NCI-H524 (cell line): ENCODE measurements around the gene UQCC2.

Experiments used
- DNase-seq, 2 experiments: peaks; one replicate each; lab custom pipeline; 2025; lab: John Stamatoyannopoulos, UW

The UQCC2 gene

GRCh38 chr6:33725891-33726673 is 14.6 kb upstream of the UQCC2 start:
- peak in 1 of 2 experiments; percentile 24 for DNase-seq

GRCh38 chr6:33725222-33725621 is 13.7 kb upstream of the UQCC2 start:
- DNase-seq: no peak

- peak in 1 of 2 experiments; percentile 35 for DNase-seq
These were observed 12.9 kb upstream of the UQCC2 start for GRCh38 chr6:33724102-33725023.

DNA sequence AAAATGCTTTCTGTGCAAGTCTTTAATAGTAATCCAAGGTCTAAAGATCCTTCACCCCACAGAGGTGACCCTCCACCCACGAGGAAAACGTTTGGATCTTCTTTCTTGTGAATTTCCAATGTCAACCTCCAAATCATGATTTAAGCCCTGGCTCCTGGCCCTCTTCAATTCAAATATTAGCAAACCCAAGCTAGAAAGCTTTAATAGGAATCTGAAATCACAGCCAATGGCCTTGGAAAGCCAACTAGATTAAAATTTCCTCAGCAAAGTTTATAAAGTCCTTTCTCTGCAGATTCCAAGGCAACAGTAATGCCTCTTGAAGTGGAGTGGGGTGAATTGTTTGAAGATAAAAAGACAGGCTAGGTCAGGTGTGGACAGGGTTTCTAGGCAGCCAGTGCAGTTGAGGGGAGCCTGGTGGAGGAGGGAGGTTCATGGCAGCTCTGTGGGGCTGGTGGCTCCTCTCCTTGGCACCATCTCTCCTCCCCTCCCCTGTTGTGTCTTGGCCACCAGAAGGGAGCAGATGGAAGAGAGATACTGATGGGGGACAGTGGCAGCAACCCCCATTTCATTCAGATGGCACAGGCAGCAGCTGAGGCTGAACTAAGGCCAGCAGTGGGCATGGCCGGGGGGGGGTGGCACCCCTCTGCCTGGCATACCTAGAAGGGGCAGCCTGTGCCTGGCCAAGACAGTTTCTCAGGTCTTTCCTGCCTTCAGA is 12.0 kb upstream of the UQCC2 start:
- no peak for DNase-seq

DNA sequence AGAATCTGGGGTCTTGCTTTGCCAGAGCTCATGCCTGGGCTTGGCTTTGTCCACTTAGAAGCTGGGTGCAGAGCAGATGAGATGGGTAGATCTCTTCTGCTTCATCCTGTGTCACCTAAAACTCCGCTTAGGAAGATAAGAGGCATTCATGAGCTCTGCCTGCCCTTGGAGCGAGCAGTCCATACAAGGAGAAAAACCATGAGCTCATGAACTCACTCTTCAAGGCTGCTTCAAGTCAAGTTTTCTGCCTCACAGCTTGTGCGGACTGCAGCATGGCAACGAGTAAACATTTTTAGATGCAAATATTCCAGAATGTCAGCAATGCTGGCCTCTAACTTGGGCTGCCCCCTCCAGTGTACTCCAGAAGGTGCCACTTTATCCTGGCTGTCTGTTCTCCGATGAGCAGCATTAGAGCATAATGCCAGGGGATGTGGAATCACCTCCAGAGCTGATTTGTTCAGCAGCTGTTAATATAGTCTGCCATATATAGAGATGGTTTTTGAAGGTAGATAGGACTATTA is 10.7 kb upstream of the UQCC2 start:
- no peak for DNase-seq

GRCh38 chr6:33721508-33721907 is 10.0 kb upstream of the UQCC2 start:
- DNase-seq: no peak

DNA sequence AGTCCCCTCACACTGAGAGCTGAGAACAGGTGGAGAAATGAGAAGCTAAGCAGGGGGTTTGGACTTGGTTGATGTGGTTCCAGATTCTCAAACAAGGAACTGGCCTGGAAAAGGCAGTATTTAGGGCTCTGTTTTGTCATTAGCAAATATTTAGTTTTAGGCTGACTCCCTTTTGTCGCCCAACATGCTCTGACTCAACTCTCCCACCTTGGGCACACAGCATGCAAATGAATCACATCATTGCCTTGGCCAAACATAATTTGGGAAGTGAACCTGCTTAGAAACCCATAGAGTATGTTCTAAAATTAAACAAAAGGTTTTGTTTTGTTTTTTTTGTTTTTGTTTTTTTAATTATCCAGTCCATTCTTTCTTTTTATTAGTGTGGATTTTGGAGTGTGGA is 9.5 kb upstream of the UQCC2 start:
- no peak for DNase-seq

DNA sequence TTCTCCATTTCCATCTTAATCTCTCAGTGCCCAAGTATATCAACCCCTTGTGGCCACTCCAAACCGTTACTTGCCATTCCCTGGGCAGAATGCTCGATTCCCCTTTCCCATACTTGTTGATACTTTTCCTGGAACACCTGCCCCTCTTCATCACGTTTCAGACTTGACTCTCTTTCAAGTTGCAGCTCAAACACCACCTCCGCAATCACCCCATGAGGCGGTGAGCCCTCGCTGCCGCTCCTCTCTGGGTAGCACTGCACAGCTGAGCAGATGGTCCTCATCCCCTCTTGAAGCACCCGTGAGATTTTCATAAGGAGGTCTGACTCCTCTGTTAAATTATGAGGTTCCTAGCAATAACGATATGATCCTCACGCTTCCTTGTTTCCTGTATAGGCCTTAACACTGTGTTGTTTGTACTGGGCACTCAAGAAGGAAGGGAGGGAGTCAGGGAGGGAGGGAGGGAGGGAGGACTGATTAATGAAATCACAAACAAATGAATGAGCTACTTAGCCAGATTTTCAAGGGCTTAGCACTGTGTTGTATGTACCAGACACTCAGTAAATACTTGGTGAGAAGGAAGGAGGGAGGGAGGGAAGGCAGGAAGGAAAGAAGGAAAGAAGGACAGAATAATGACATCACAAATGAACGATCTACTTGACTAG is 8.0 kb upstream of the UQCC2 start:
- DNase-seq: peak; percentile 97 to 99

DNA sequence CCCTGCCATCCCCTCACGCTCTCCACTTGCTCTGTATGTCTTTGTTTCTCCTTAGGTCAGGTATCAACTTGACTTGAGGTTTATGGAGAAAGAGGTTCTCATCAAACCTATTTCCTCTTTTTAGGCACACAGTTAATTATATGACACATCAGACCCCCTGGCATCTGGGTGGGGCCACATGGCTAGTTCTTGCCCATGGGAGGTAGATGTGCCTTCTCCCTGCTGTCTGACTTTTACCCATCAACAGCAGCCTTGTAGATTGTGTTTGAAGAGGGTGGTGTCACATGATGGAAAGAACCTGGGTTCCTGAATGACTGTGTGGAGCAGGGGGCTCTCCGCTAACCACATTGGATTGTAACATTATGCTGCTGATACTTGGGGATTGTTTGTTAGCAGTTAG is 7.2 kb upstream of the UQCC2 start:
- DNase-seq: no peak

GRCh38 chr6:33717934-33718455 is 6.5 kb upstream of the UQCC2 start:
- DNase-seq: no peak

DNA sequence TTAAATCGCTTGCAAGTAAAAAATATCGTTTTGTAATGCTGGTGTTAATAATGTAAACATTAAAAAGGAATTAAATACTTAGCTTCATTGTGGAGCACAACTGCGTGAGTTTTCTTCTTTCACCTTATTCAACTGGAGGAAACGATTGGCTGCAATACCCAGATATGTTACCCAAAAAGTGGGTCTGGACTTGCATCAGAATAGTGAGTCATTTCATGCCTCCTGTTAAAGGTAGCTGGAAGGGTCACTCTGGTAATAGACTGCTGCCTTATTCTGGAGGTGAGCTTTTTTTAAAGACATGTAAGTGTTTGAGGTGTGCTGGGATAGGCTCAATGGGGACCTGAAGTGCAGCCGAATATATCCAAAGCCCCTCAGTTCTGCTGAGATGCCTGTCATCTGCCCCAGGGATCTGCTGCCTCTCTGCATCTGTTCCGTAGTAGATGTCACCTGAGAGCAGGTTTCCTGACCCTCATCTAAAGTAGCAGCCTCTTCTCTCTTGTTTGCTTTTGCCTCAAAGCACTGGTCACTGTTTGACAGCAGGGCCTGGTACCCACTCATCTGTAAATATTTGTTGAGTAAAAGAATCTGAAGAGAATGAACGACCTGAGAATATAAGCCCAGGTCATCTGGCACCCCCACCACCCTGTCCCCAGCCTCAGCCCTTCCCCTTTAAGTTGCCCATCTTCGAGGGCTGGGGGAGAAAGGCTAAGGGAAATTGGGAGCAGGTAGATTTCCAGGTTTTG is 5.6 kb upstream of the UQCC2 start:
- peak in 1 of 2 experiments; percentile 19 for DNase-seq

DNA sequence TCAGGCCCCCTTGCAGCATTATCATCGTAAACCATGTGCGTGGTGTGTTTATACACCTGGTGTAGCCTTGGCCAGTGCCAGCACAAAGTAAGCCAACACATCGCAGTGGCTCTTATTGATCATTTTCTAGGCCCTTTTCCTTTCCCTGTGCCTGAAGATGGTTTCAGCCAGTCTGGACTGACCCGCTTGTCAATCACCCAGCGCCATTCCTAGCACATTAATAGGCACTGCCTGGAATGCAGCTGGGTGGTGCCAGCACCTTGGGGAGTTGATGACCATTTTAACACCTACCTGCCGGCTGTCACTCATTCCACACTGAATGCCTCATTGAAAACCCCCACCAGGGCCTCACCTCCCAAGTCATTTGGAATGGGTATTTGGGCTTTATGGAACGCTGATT is 4.9 kb upstream of the UQCC2 start:
- no peak for DNase-seq

- DNase-seq: peak in 1 of 2 experiments; percentile 68
These were observed 3.0 kb upstream of the UQCC2 start for GRCh38 chr6:33714385-33715040.

DNA sequence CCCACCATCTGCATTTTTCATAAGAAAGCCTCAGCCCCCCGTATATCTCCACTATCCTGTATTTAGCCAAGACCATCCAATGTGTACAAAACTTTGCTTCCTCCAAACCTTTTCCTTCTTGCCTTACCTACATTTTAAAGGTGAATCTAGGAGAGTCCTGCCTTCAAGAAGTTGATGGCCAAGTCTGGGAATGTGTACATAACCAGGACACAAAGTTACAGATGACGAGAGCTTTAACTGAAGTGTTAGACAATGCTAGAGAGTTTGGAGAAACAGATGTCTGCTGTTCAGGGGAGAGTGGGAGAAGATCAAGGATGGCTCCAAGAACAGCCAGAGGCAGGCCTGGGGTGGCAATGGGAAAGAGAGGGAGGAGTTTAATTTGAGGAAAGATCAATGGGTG is 2.3 kb upstream of the UQCC2 start:
- DNase-seq: no peak

DNA sequence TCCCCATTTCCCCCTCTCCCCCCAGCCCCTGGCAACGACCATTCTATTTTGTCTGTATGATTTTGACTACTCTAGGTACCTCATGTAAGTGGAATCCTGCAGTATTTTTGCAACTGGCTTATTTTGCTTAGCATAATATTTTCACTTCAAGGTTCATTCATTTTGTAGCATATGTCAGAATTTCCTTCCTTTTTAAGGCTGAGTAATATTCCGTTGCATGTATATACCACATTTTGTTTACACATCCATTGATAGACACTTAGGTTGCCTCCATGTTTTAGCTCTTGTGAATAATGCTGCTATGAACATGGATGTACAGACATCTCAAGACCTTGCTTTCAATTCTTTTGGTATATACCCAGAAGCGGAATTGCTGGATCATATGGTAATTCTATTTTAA is 1.4 kb upstream of the UQCC2 start:
- no peak for DNase-seq

DNA sequence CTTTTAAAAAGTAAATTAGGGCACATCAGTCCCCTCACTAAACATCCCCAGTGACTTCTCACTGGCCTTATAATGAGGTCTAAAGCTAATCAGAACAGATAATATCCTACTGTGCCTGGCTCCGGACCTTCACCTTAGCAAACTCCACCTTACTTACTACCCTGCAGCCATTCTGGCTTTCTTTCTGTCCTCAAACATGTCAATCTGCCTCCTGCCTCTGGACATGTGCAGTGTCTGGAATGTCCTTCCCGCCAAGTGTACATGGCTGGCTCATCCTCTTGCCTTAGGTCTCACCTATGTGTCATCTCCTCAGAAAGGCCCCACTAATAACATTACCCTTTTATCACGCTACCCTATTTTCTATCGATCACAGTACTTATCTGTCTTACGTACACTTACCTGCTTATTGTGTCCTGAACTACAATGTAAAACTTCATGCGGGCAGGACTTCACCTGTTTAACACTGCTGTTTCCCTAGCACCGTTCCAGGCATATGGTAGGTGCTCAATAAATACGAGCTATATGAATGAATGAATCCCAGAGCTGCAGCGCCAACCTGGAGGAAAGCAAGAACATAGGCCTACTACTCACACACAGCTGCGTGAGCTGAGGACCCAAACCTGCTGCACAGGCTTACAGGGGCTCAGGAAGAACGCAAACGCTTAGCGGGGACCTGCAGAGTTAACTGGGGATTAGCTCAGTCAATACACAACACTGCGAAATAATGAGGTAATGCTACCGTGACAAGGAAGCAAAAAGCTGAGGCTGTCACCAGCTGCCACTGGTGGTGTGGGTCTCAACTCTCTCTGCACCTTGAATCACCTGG is 991 bp downstream of the UQCC2 start:
- DNase-seq: peak; percentile 61 to 74

DNA sequence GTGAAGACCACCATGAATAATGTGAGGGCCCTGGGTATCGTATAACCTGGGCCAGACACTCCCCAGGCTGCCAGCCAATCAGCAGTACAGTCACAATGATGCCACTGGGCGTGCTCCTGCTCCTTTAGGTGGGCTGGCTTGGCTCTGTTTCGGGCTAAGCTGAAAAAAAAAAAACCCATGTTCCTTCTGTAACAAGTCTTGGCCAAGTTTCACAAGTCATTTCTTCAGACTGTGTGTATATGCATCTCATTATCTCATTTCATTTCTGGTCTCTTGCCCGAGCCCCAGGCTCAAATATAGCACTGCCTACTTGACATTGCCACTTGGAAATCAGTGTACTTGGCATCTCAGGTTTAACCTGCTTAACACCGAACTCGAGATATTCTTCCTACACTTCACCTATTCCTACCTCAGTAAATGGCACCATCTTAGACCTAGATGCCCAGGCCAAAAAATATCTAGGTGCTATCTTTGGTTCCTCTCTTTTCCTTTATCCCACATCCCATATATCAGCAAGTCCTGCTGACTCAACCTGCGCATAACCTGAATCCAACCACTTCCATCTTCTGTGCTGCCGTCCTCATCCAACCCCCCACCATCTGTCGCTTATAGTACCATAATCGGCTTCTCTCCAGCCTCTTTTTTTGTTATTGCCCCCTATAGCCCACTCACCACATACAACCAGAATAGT is 1.8 kb downstream of the UQCC2 start:
- DNase-seq: peak; percentile 43 to 73

GRCh38 chr6:33708516-33709204 is 2.8 kb downstream of the UQCC2 start:
- no peak for DNase-seq
